GM12892 (cell line): ENCODE measurements around the gene SEC16A.
"Not testable (repeated sequence)": the region's sequence is repeated elsewhere in the genome, so short reads cannot be mapped to it uniquely, and the experiment has no call there.

Source experiments
- DNase-seq: peaks from one replicate; pipeline ENCODE4 v3.0.0; 2011; ENCODE audit not compliant: insufficient read length
- FAIRE-seq: peaks from 2 replicates; lab custom pipeline; 2011; peaks lifted over from hg19 to GRCh38; lab: Jason Lieb, UNC
- POLR2A ChIP-seq: IDR thresholded peaks from 2 replicates; pipeline ENCODE4 v1.6.1; 2011; ENCODE audit warnings: low read depth, low read length, control low read depth
- POLR2AphosphoS5 ChIP-seq: IDR thresholded peaks from 2 replicates; pipeline ENCODE4 v1.6.1; 2011; ENCODE audit warnings: low read depth, low read length, control low read depth
- TAF1 ChIP-seq: IDR thresholded peaks from 2 replicates; pipeline ENCODE4 v1.6.1; 2011; ENCODE audit warnings: low read depth, mild to moderate bottlenecking, control low read depth, low read length, borderline replicate concordance

The SEC16A gene

GRCh38 chr9:136436055-136436634 is 46.7 kb downstream of the SEC16A start:
- no peak for DNase-seq
- no peak for TF ChIP-seq POLR2A
- no peak for TF ChIP-seq POLR2AphosphoS5
- no peak for TF ChIP-seq TAF1
- no peak for FAIRE-seq

GRCh38 chr9:136434580-136435169 is 48.2 kb downstream of the SEC16A start:
- DNase-seq (no peak), FAIRE-seq (no peak)
- TF ChIP-seq TAF1 = no peak
- no peak for TF ChIP-seq POLR2AphosphoS5
- TF ChIP-seq POLR2A = no peak

GRCh38 chr9:136433849-136434579 is 48.8 kb downstream of the SEC16A start:
- DNase-seq = no peak
- no peak for FAIRE-seq
- TF ChIP-seq TAF1 (no peak), POLR2AphosphoS5 (no peak), POLR2A (no peak)

GRCh38 chr9:136433043-136433715 is 49.7 kb downstream of the SEC16A start:
- no peak for FAIRE-seq
- no peak for TF ChIP-seq POLR2AphosphoS5
- TF ChIP-seq TAF1 = no peak
- TF ChIP-seq POLR2A = no peak
- DNase-seq = no peak

- DNase-seq (no peak), FAIRE-seq (no peak)
- TF ChIP-seq POLR2AphosphoS5 (no peak), TAF1 (no peak), POLR2A (no peak)
Measured at GRCh38 chr9:136432591-136432990, 50.2 kb downstream of the SEC16A start.

- no peak for DNase-seq
- TF ChIP-seq POLR2AphosphoS5 (no peak), POLR2A (no peak), TAF1 (no peak)
- FAIRE-seq = no peak
Measured at GRCh38 chr9:136431782-136432350, 51.0 kb downstream of the SEC16A start.

DNA sequence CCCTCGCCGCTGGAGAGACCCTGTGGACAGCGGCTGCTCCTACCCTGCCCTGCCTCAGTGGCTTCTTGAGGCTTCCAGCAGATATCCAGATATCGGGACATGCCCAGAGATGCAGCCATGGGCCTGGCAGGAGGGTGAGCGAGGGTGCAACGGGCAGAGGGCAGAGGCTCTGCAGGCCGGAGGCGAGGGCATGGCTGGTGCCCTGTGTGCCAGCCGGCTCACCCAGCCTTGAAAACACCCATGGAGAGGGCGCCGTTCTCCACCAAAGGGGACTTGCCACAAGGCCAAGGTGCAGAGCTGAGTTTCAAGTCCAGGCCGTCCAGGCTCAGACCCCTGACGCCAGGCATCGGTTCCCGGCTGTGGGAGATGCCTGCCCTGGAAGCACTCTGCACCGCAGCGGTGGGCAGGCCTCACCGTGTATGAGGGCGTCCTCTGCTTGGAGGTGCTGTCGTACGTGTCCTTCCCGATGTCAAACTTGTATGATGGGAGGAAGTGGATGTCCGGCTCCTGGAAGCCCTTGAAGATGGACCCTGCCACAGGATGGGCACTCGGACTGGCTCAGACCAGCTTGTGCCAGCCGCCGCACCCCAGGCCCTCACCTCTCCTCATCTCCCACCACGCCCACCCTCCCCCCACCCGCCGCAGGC is 52.1 kb downstream of the SEC16A start:
- DNase-seq = no peak
- TF ChIP-seq POLR2AphosphoS5 (no peak), POLR2A (no peak), TAF1 (no peak)
- FAIRE-seq = no peak

DNA sequence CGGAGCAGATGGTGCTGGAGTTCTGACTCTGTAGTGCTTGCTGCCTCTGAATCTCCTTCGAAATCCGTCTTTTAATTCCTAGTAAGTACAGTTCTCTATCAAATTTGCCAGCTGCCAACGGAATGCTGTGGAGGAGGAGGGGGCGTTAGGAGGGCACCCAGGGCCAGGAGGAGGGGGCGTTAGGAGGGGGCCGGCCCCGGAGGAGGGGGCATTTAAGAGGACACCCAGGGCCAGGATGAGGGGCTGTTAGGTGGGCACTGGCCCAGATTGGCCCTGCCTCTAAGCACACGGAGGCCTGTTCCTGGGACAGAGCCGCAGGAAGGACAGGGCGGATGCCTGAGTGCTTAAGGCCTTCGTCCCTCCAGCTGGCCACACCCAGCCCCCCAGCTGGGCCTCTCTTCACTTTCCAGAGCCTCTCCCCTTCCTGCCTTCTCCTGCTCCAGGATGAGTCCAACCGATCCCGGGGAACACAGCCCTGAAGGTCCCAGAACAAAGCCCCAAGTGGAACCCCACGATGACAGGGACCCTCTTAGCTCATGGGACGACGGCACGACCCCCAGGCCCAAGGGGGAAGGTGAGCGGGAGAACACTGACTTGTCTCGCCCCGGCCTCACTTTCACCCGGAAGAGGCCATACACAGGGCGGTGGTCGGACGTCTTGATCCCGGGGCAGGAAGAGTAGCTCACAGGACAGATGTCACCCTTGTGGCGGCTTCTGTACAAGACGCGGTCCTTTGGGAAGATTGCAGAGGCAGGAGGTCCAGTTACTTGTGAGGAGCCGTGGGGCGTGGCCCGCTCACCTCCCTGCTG is 53.0 kb downstream of the SEC16A start:
- DNase-seq (no peak), FAIRE-seq (no peak)
- TF ChIP-seq TAF1 (no peak), POLR2AphosphoS5 (no peak), POLR2A (no peak)

GRCh38 chr9:136429075-136429628 is 53.7 kb downstream of the SEC16A start:
- no peak for DNase-seq
- TF ChIP-seq POLR2AphosphoS5 (no peak), TAF1 (no peak)
- no peak for FAIRE-seq

GRCh38 chr9:136426787-136427186 is 56.1 kb downstream of the SEC16A start:
- TF ChIP-seq POLR2AphosphoS5 = no peak
- TF ChIP-seq TAF1 = no peak
- TF ChIP-seq POLR2A = no peak
- no peak for DNase-seq
- no peak for FAIRE-seq

GRCh38 chr9:136425367-136425766 is 57.5 kb downstream of the SEC16A start:
- DNase-seq, FAIRE-seq: not testable (repeated sequence)
